Measurements from ENCODE around the gene TMEM176A.

Gene TMEM176A

GRCh38 chr7:150820578-150821198 lies 20.1 kb downstream of the TMEM176A start:
- no peak overlapping the region for H3K4me3 ChIP-seq (ENCODE audit: low read length)
- TF ChIP-seq ZNF274 (IDR thresholded peaks at IDR 0.05; ENCODE audit: low read depth, low read length) = no peak

GRCh38 chr7:150823043-150823442 lies 22.5 kb downstream of the TMEM176A start:
- TF ChIP-seq ZNF274 (IDR thresholded peaks at IDR 0.05; ENCODE audit: low read depth, low read length) = no peak
- H3K4me3 ChIP-seq (ENCODE audit: low read length) = no peak overlapping the region

GRCh38 chr7:150823484-150824126 lies 23.0 kb downstream of the TMEM176A start:
- no peak for TF ChIP-seq ZNF274 (IDR thresholded peaks at IDR 0.05; ENCODE audit: low read depth, low read length)
- H3K4me3 ChIP-seq (ENCODE audit: low read length) = no peak overlapping the region

- no peak overlapping the region for H3K4me3 ChIP-seq (ENCODE audit: low read length)
- TF ChIP-seq ZNF274 (IDR thresholded peaks at IDR 0.05; ENCODE audit: low read depth, low read length) = no peak
Measured at GRCh38 chr7:150824379-150825177, 24.0 kb downstream of the TMEM176A start.

- TF ChIP-seq ZNF274 (IDR thresholded peaks at IDR 0.05; ENCODE audit: low read depth, low read length) = no peak
- H3K4me3 ChIP-seq (ENCODE audit: low read length) = no peak overlapping the region
Measured at GRCh38 chr7:150826061-150826849, 25.7 kb downstream of the TMEM176A start.

- no peak for TF ChIP-seq ZNF274 (IDR thresholded peaks at IDR 0.05; ENCODE audit: low read depth, low read length)
- no peak overlapping the region for H3K4me3 ChIP-seq (ENCODE audit: low read length)
Measured at GRCh38 chr7:150828384-150828783, 27.8 kb downstream of the TMEM176A start.

GRCh38 chr7:150829426-150829825 lies 28.9 kb downstream of the TMEM176A start:
- H3K4me3 ChIP-seq (ENCODE audit: low read length) = no peak overlapping the region
- no peak for TF ChIP-seq ZNF274 (IDR thresholded peaks at IDR 0.05; ENCODE audit: low read depth, low read length)

- TF ChIP-seq ZNF274 (IDR thresholded peaks at IDR 0.05; ENCODE audit: low read depth, low read length) = no peak
- no peak overlapping the region for H3K4me3 ChIP-seq (ENCODE audit: low read length)
Measured at GRCh38 chr7:150830937-150831336, 30.4 kb downstream of the TMEM176A start.

- TF ChIP-seq ZNF274 (IDR thresholded peaks at IDR 0.05; ENCODE audit: low read depth, low read length) = no peak
- H3K4me3 ChIP-seq (ENCODE audit: low read length) = no peak overlapping the region
Measured at GRCh38 chr7:150831851-150832250, 31.3 kb downstream of the TMEM176A start.

GRCh38 chr7:150835019-150835418 lies 34.5 kb downstream of the TMEM176A start:
- TF ChIP-seq ZNF274 (IDR thresholded peaks at IDR 0.05; ENCODE audit: low read depth, low read length) = no peak
- no peak overlapping the region for H3K4me3 ChIP-seq (ENCODE audit: low read length)

GRCh38 chr7:150835702-150836280 lies 35.2 kb downstream of the TMEM176A start:
- H3K4me3 ChIP-seq (ENCODE audit: low read length) = no peak overlapping the region
- TF ChIP-seq ZNF274 (IDR thresholded peaks at IDR 0.05; ENCODE audit: low read depth, low read length) = no peak

GRCh38 chr7:150838965-150839650 lies 38.5 kb downstream of the TMEM176A start:
- H3K4me3 ChIP-seq (ENCODE audit: low read length) = no peak overlapping the region
- TF ChIP-seq ZNF274 (IDR thresholded peaks at IDR 0.05; ENCODE audit: low read depth, low read length) = no peak

GRCh38 chr7:150842018-150842417 lies 41.4 kb downstream of the TMEM176A start:
- no peak overlapping the region for H3K4me3 ChIP-seq (ENCODE audit: low read length)
- no peak for TF ChIP-seq ZNF274 (IDR thresholded peaks at IDR 0.05; ENCODE audit: low read depth, low read length)

All from GM08714 (cell line).